H9 (cell line): Measurements from ENCODE around the gene EIF3M. TPM values are rescaled to one million over a fixed set of nuclear protein-coding genes. Genes with fewer than 3 reads are reported as not detected.

Source experiments
- DNase-seq: peaks from one replicate; pipeline ENCODE4 v3.0.0-alpha.2; 2017
- H2AFZ ChIP-seq: one replicate; pipeline ENCODE4 v1.6.1; 2013; ENCODE audit warnings: mild to moderate bottlenecking, low read length, control low read depth, moderate library complexity
- H2AK5ac ChIP-seq: 2 replicates; pipeline ENCODE4 v1.6.1; 2013; ENCODE audit warnings: low read length, control low read depth, mixed read lengths; ENCODE audit not compliant: insufficient read length
- H2BK120ac ChIP-seq: one replicate; pipeline ENCODE4 v1.6.1; 2013; ENCODE audit warnings: low read depth, mild to moderate bottlenecking, low read length, control low read depth, inconsistent platforms; ENCODE audit not compliant: poor library complexity, severe bottlenecking
- H2BK12ac ChIP-seq: 2 replicates; pipeline ENCODE4 v1.6.1; 2013; ENCODE audit warnings: low read length, control low read depth, mixed read lengths, low read depth; ENCODE audit not compliant: insufficient read length
- H2BK15ac ChIP-seq: 2 replicates; pipeline ENCODE4 v1.6.1; 2013; ENCODE audit warnings: low read depth, low read length, control low read depth
- H2BK20ac ChIP-seq: one replicate; pipeline ENCODE4 v1.6.1; 2013; ENCODE audit warnings: low read depth, mild to moderate bottlenecking, low read length, control low read depth, inconsistent platforms; ENCODE audit not compliant: poor library complexity, severe bottlenecking
- H2BK5ac ChIP-seq: 2 replicates; pipeline ENCODE4 v1.6.1; 2013; ENCODE audit warnings: low read length, control low read depth, mixed read lengths; ENCODE audit not compliant: insufficient read length
- H3K14ac ChIP-seq: 2 replicates; pipeline ENCODE4 v1.6.1; 2013; ENCODE audit warnings: low read length, control low read depth; ENCODE audit not compliant: insufficient read depth
- H3K18ac ChIP-seq: 2 replicates; pipeline ENCODE4 v1.6.1; 2013; ENCODE audit warnings: low read depth, mild to moderate bottlenecking, mixed read lengths, low read length, control low read depth; ENCODE audit not compliant: insufficient read length
- H3K23ac ChIP-seq: 2 replicates; pipeline ENCODE4 v1.6.1; 2013; ENCODE audit warnings: low read length, control low read depth, mixed read lengths, low read depth; ENCODE audit not compliant: insufficient read length
- H3K23me2 ChIP-seq: 2 replicates; pipeline ENCODE4 v1.6.1; 2013; ENCODE audit warnings: low read depth, mild to moderate bottlenecking, mixed read lengths, low read length, control low read depth; ENCODE audit not compliant: insufficient read length, poor library complexity, severe bottlenecking
- H3K27ac ChIP-seq: 2 replicates; pipeline ENCODE4 v1.5.1; 2013; ENCODE audit warnings: low read length, control low read depth, mixed read lengths, low read depth; ENCODE audit not compliant: insufficient read length
- H3K27me3 ChIP-seq: 2 replicates; pipeline ENCODE4 v1.6.1; 2013; ENCODE audit warnings: low read length, control low read depth, inconsistent platforms; ENCODE audit not compliant: insufficient read depth
- H3K4ac ChIP-seq: 2 replicates; pipeline ENCODE4 v1.6.1; 2013; ENCODE audit warnings: low read depth, mild to moderate bottlenecking, control low read depth, inconsistent platforms, low read length, moderate library complexity
- H3K4me1 ChIP-seq: 2 replicates; pipeline ENCODE4 v1.6.1; 2013; ENCODE audit warnings: low read length, control low read depth, inconsistent platforms; ENCODE audit not compliant: insufficient read depth
- H3K4me2 ChIP-seq: 2 replicates; pipeline ENCODE4 v1.6.1; 2013; ENCODE audit warnings: low read length, control low read depth, mixed read lengths; ENCODE audit not compliant: insufficient read length, insufficient read depth
- H3K56ac ChIP-seq: 2 replicates; pipeline ENCODE4 v1.6.1; 2013; ENCODE audit warnings: low read depth, mild to moderate bottlenecking, mixed read lengths, low read length, control low read depth; ENCODE audit not compliant: insufficient read length
- H3K79me1 ChIP-seq: 2 replicates; pipeline ENCODE4 v1.6.1; 2013; ENCODE audit warnings: low read depth, mild to moderate bottlenecking, moderate library complexity, low read length, control low read depth, inconsistent platforms; ENCODE audit not compliant: insufficient read depth, poor library complexity, severe bottlenecking
- H3K79me2 ChIP-seq: 2 replicates; pipeline ENCODE4 v1.6.1; 2013; ENCODE audit warnings: low read length, control low read depth, inconsistent platforms; ENCODE audit not compliant: insufficient read depth
- H3K9ac ChIP-seq: 2 replicates; pipeline ENCODE4 v1.6.1; 2013; ENCODE audit warnings: low read length, control low read depth, mixed read lengths; ENCODE audit not compliant: insufficient read length; ENCODE audit errors: extremely low read depth
- H3K9me3 ChIP-seq: one replicate; pipeline ENCODE4 v1.6.1; 2013; ENCODE audit warnings: low read depth, low read length, inconsistent platforms; ENCODE audit not compliant: control insufficient read depth
- H3T11ph ChIP-seq: one replicate; pipeline ENCODE4 v1.6.1; 2013; ENCODE audit warnings: mild to moderate bottlenecking, low read length, control low read depth, inconsistent platforms
- H4K20me1 ChIP-seq: one replicate; pipeline ENCODE4 v1.6.1; 2013; ENCODE audit not compliant: control insufficient read depth, insufficient read length, insufficient read depth
- H4K5ac ChIP-seq: 2 replicates; pipeline ENCODE4 v1.6.1; 2013; ENCODE audit warnings: low read depth, mild to moderate bottlenecking, mixed read lengths, low read length, control low read depth; ENCODE audit not compliant: insufficient read length
- H4K8ac ChIP-seq: replicated peaks from 2 replicates; pipeline ENCODE4 v1.6.1; 2013; ENCODE audit warnings: low read length, control low read depth, mixed read lengths, low read depth; ENCODE audit not compliant: insufficient read length
- H4K91ac ChIP-seq: 2 replicates; pipeline ENCODE4 v1.6.1; 2013; ENCODE audit warnings: low read depth, mild to moderate bottlenecking, moderate library complexity, mixed read lengths, low read length, control low read depth; ENCODE audit not compliant: insufficient read length
- H3K27ac Mint-ChIP-seq, 3 experiments: 2 replicates in 2 of 3; 3 replicates in 1 of 3; pipeline ENCODE4 v1.8.0; 2020 to 2021; ENCODE audit warnings: mixed read lengths in 3 of 3, mild to moderate bottlenecking in 1 of 3, moderate library complexity in 1 of 3
- H3K27me3 Mint-ChIP-seq: 2 replicates; pipeline ENCODE4 v1.8.0; 2021; ENCODE audit warnings: low read depth, mild to moderate bottlenecking, moderate library complexity, mixed read lengths
- H3K36me3 Mint-ChIP-seq, 3 experiments: 2 replicates in 2 of 3; 3 replicates in 1 of 3; pipeline ENCODE4 v1.8.0; 2020 to 2021; ENCODE audit warnings: low read depth in 3 of 3, mixed read lengths in 3 of 3; ENCODE audit not compliant: insufficient read depth in 1 of 3
- H3K4me1 Mint-ChIP-seq, 2 experiments: 2 replicates each; pipeline ENCODE4 v1.8.0; 2020; ENCODE audit warnings: mixed read lengths in 2 of 2
- H3K4me3 Mint-ChIP-seq, 2 experiments: 2 replicates in 1 of 2; 3 replicates in 1 of 2; pipeline ENCODE4 v1.8.0; 2020 to 2021; ENCODE audit warnings: mild to moderate bottlenecking in 2 of 2, mixed read lengths in 2 of 2, moderate library complexity in 1 of 2
- H3K9me3 Mint-ChIP-seq, 2 experiments: 2 replicates in 1 of 2; 3 replicates in 1 of 2; pipeline ENCODE4 v1.8.0; 2020; ENCODE audit warnings: mild to moderate bottlenecking in 2 of 2, mixed read lengths in 2 of 2, moderate library complexity in 1 of 2
- WGBS: extraction: QIAGEN DNeasy Blood & Tissue Kit; methylation state at CpG from one replicate; pipeline ENCODE4 v1.1.7; 2013; ENCODE audit warnings: missing lambda C conversion rate, low lambda C conversion rate, mixed read lengths; ENCODE audit not compliant: insufficient read length; ENCODE audit errors: extremely low coverage; 5-methylcytosine and 5-hydroxymethylcytosine counted together
- total RNA-seq: library from RNA; stranded (reverse); gene quantifications from 2 replicates; pipeline ENCODE4 v1.2.1, GENCODE V29; 2021
- TF ChIP-seq, protein P1 (sequence below): fragments of 200-600 bp; sonication (generic); conservative IDR thresholded peaks from 3 replicates; pipeline ENCODE4 v1.8.0; 2021; ENCODE audit warnings: antibody characterized with exemption, mild to moderate bottlenecking

The EIF3M gene
- total RNA-seq, 1 experiment from 2014 or later = 365 TPM

- H3K27me3 Mint-ChIP-seq = peaks cover 16% of the 10 kb centered on the region
- TF ChIP-seq, protein P1, sequence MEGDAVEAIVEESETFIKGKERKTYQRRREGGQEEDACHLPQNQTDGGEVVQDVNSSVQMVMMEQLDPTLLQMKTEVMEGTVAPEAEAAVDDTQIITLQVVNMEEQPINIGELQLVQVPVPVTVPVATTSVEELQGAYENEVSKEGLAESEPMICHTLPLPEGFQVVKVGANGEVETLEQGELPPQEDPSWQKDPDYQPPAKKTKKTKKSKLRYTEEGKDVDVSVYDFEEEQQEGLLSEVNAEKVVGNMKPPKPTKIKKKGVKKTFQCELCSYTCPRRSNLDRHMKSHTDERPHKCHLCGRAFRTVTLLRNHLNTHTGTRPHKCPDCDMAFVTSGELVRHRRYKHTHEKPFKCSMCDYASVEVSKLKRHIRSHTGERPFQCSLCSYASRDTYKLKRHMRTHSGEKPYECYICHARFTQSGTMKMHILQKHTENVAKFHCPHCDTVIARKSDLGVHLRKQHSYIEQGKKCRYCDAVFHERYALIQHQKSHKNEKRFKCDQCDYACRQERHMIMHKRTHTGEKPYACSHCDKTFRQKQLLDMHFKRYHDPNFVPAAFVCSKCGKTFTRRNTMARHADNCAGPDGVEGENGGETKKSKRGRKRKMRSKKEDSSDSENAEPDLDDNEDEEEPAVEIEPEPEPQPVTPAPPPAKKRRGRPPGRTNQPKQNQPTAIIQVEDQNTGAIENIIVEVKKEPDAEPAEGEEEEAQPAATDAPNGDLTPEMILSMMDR = no peak
- Histone ChIP-seq H2BK20ac (no peak overlapping the region), H2BK15ac (no peak overlapping the region), H3K18ac (no peak overlapping the region), H3K27me3 (no peaks in the 10 kb centered on the region), H3K9ac (no peak overlapping the region), H3K14ac (no peak overlapping the region), H3K23me2 (no peaks in the 10 kb centered on the region), H3K4ac (no peak overlapping the region), H3K79me1 (no peaks in the 10 kb centered on the region), H3T11ph (no peak overlapping the region), H2BK120ac (no peak overlapping the region), H3K9me3 (no peaks in the 10 kb centered on the region), H3K4me2 (no peak overlapping the region), H4K20me1 (no peaks in the 10 kb centered on the region), H3K56ac (no peak overlapping the region), H4K8ac (no peak overlapping the region), H4K91ac (no peak overlapping the region), H2BK12ac (no peak overlapping the region), H3K79me2 (no peaks in the 10 kb centered on the region), H2AK5ac (no peak overlapping the region), H3K4me1 (peaks cover 4% of the 10 kb centered on the region; the same call in 1 of the 2 replicates), H3K27ac (no peak overlapping the region), H2AFZ (no peak overlapping the region), H2BK5ac (no peak overlapping the region), H4K5ac (no peak overlapping the region), H3K23ac (no peak overlapping the region)
- H3K36me3 Mint-ChIP-seq = no peaks in the 10 kb centered on the region; a peak in 1 of 7 replicates
- H3K27ac Mint-ChIP-seq = no peak overlapping the region
- no peaks in the 10 kb centered on the region for H3K9me3 Mint-ChIP-seq
- peaks cover 7% of the 10 kb centered on the region in 2 experiments for H3K4me1 Mint-ChIP-seq
- WGBS = no CpG with 5 or more reads among the region's 2 CpGs
- H3K4me3 Mint-ChIP-seq = no peak overlapping the region
- DNase-seq = no peak
These were observed 17.1 kb upstream of the EIF3M start for GRCh38 chr11:32566517-32566916.
